Skeletal muscle tissue (tissue), 4 donors: ENCODE data around the gene SULT1A2. TPM values are rescaled to one million over a fixed set of nuclear protein-coding genes. Genes with fewer than 3 reads are reported as not detected.

ENCODE experiments used
- H3K27ac ChIP-seq: one replicate; pipeline ENCODE4 v1.7.0; 2013; ENCODE audit warnings: mild to moderate bottlenecking, low read depth, low read length, inconsistent platforms
- H3K27me3 ChIP-seq, 3 donors: one replicate each; pipeline ENCODE4 v1.7.0; 2013; ENCODE audit warnings: low read length in 3 of 3; ENCODE audit not compliant: control insufficient read depth in 3 of 3, insufficient read depth in 3 of 3
- H3K36me3 ChIP-seq, 3 donors: one replicate each; pipeline ENCODE4 v1.7.0; 2013; ENCODE audit warnings: low read length in 3 of 3; ENCODE audit not compliant: control insufficient read depth in 3 of 3, insufficient read depth in 3 of 3
- H3K4me1 ChIP-seq, 3 donors: one replicate each; pipeline ENCODE4 v1.7.0; 2013; ENCODE audit warnings: low read length in 3 of 3, mild to moderate bottlenecking in 3 of 3; ENCODE audit not compliant: control insufficient read depth in 3 of 3, insufficient read depth in 3 of 3
- H3K4me3 ChIP-seq, 3 donors: one replicate each; pipeline ENCODE4 v1.7.0; 2013; ENCODE audit warnings: low read length in 3 of 3
- H3K9ac ChIP-seq, 3 donors: one replicate each; pipeline ENCODE4 v1.7.0; 2013; ENCODE audit warnings: low read length in 3 of 3, mild to moderate bottlenecking in 3 of 3, moderate library complexity in 2 of 3, low read depth in 1 of 3
- H3K9me3 ChIP-seq, 3 donors: one replicate each; pipeline ENCODE4 v1.7.0; 2013; ENCODE audit warnings: low read length in 3 of 3; ENCODE audit not compliant: control insufficient read depth in 3 of 3
- total RNA-seq: library from RNA; depleted of rRNA; stranded (reverse); fragments of >200 nt; gene quantifications from one replicate; pipeline ENCODE4 v1.2.3, GENCODE V29; 2014
- donor health status: Osteomylitis.

The SULT1A2 gene
- total RNA-seq, 1 donor from 2014 or later, result 0.52 TPM

DNA sequence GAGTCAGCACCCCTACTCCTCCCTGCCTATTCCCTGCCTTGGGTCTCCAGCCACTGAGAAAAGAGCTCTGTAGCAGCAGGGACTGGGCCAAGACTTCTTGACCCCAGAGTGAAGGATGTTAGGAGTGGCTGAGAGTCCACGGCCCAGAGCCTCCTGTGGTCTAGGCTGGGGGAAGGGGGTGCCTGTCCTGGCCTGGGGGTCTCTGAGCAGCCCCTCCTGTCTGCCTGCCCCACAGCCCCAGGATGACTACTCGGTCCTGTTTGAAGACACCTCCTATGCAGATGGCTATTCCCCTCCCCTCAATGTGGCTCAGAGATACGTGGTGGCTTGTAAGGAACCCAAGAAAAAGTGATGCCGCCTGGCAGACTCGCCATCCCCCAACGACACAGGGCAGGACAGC, 5.5 kb downstream of the SULT1A2 start:
- Histone ChIP-seq H3K4me3 (no peak overlapping the region), H3K4me1 (peaks cover 0 to 3% (median 1%) of the 10 kb centered on the region in 3 donors), H3K27ac (no peak overlapping the region), H3K9ac (no peak overlapping the region), H3K27me3 (no peaks in the 10 kb centered on the region), H3K36me3 (peaks cover 37 to 52% (median 39%) of the 10 kb centered on the region in 3 donors), H3K9me3 (no peaks in the 10 kb centered on the region)

- H3K36me3 ChIP-seq, result peaks cover 40 to 55% (median 41%) of the 10 kb centered on the region in 3 donors
Measured at GRCh38 chr16:28590384-28591340, 6.2 kb downstream of the SULT1A2 start.

GRCh38 chr16:28589930-28590329, 6.9 kb downstream of the SULT1A2 start:
- no peak overlapping the region for H3K9ac ChIP-seq
- no peaks in the 10 kb centered on the region for H3K4me1 ChIP-seq
- no peaks in the 10 kb centered on the region for H3K9me3 ChIP-seq
- H3K27me3 ChIP-seq, result no peaks in the 10 kb centered on the region
- H3K36me3 ChIP-seq, result peaks cover 45 to 62% (median 48%) of the 10 kb centered on the region in 3 donors
- no peak overlapping the region for H3K27ac ChIP-seq
- no peak overlapping the region for H3K4me3 ChIP-seq

More at GRCh38 chr16:28590384-28591340, 6.2 kb downstream of the SULT1A2 start:
- no peaks in the 10 kb centered on the region for H3K27me3 ChIP-seq
- no peaks in the 10 kb centered on the region for H3K9me3 ChIP-seq
- no peak overlapping the region for H3K27ac ChIP-seq
- H3K4me1 ChIP-seq, result no peaks in the 10 kb centered on the region
- H3K9ac ChIP-seq, result no peak overlapping the region
- H3K4me3 ChIP-seq, result no peak overlapping the region

DNA sequence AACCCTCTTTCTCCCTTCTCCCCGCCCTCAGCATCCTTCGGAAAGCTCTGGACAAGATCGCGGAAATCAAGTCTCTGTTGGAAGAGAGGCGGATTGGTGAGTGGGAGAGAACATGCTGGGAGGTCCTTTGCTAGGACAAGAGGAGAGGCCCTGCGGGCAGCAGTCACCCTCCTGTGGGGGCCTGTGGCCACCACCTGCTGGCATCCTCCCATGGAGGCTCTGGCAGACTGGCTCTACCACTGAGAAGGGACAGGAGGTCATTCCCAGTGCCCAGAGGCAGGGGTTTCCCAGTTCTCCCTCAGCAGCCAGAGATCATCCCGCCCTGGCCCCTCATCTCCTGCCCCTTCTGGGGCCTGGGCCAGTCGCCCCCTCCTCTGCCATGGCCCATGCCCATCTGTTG, 7.8 kb downstream of the SULT1A2 start:
- H3K4me1 ChIP-seq, result no peaks in the 10 kb centered on the region
- H3K27me3 ChIP-seq, result no peaks in the 10 kb centered on the region
- no peak overlapping the region for H3K4me3 ChIP-seq
- no peak overlapping the region for H3K9ac ChIP-seq
- H3K27ac ChIP-seq, result no peak overlapping the region
- peaks cover 48 to 64% (median 51%) of the 10 kb centered on the region in 3 donors for H3K36me3 ChIP-seq
- H3K9me3 ChIP-seq, result no peaks in the 10 kb centered on the region

DNA sequence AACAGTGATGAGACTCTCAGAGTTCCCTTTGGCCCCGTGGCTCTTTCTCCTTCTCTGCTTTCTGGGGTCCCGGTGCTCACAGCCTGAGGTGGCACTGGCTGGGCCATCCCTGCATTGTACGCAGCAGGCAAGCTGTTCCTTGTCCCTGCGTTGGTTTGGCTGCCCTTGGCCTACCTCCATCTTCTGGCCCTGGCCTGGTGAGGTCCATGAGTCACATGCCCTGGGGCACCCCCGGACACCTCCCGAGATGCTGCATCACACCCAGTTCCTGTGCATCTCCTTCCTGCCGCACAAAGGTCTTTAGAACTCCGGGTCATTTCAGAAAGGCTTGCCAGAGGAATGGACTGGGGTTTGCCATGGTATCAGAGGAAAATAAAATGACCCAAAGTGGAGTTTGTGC, 9.5 kb downstream of the SULT1A2 start:
- Histone ChIP-seq H3K27me3 (no peaks in the 10 kb centered on the region), H3K9me3 (no peaks in the 10 kb centered on the region), H3K27ac (no peak overlapping the region), H3K36me3 (peaks cover 51 to 66% (median 60%) of the 10 kb centered on the region in 3 donors), H3K4me1 (no peaks in the 10 kb centered on the region), H3K4me3 (no peak overlapping the region), H3K9ac (no peak overlapping the region)

GRCh38 chr16:28586466-28586865, 10.4 kb downstream of the SULT1A2 start:
- no peaks in the 10 kb centered on the region for H3K9me3 ChIP-seq
- no peak overlapping the region for H3K27ac ChIP-seq
- H3K27me3 ChIP-seq, result no peaks in the 10 kb centered on the region
- H3K4me3 ChIP-seq, result no peak overlapping the region
- H3K9ac ChIP-seq, result no peak overlapping the region
- no peaks in the 10 kb centered on the region for H3K4me1 ChIP-seq
- peaks cover 54 to 69% (median 64%) of the 10 kb centered on the region in 3 donors for H3K36me3 ChIP-seq

GRCh38 chr16:28585674-28586073, 11.2 kb downstream of the SULT1A2 start:
- Histone ChIP-seq H3K9ac (no peak overlapping the region), H3K27ac (no peak overlapping the region), H3K4me3 (no peak overlapping the region), H3K36me3 (peaks cover 52 to 67% (median 63%) of the 10 kb centered on the region in 3 donors), H3K4me1 (no peaks in the 10 kb centered on the region), H3K27me3 (no peaks in the 10 kb centered on the region), H3K9me3 (no peaks in the 10 kb centered on the region)

DNA sequence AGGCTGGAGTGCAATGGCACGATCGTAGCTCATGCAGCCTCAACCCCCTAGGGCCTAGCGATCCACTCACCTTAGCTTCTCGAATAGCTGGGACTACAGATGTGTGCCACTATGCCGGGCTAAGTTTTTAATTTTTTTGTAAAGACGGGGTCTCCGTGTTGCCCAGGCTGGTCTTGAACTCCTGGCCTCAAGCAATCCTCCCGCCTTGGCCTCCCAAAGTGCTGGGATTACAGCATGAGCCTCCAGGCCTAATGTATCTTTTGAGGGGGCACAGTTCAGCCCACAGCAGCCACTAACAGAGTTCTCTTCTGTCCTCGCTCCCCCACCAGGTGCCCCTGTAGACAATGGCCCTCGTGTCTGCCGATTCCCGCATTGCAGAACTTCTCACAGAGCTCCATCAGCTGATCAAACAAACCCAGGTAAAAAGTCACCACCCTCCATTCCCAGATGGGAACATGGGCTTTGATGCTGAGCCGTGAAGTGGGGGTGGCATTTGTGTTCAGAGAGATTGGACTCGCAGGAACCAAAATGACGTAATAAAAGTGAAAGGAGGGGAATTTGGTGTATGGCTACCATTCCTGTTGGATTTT, 16.0 kb downstream of the SULT1A2 start:
- no peaks in the 10 kb centered on the region for H3K4me1 ChIP-seq
- H3K9ac ChIP-seq, result peak overlapping the region in 1 of 3 donors; percentile 3
- no peaks in the 10 kb centered on the region for H3K9me3 ChIP-seq
- H3K27ac ChIP-seq, result no peak overlapping the region
- H3K4me3 ChIP-seq, result no peak overlapping the region
- peaks cover 26 to 36% (median 34%) of the 10 kb centered on the region in 3 donors for H3K36me3 ChIP-seq
- H3K27me3 ChIP-seq, result no peaks in the 10 kb centered on the region

- Histone ChIP-seq H3K27me3 (no peaks in the 10 kb centered on the region), H3K4me3 (no peak overlapping the region), H3K9ac (no peak overlapping the region), H3K9me3 (no peaks in the 10 kb centered on the region), H3K36me3 (peaks cover 4 to 9% (median 5%) of the 10 kb centered on the region in 3 donors), H3K4me1 (peaks cover 10 to 17% (median 16%) of the 10 kb centered on the region in 3 donors), H3K27ac (no peak overlapping the region)
Measured at GRCh38 chr16:28575446-28576109, 21.3 kb downstream of the SULT1A2 start.
